GM19193 (cell line): Measurements from ENCODE around the gene KIAA1217.

Experiments
- POLR2A ChIP-seq: IDR thresholded peaks from 4 replicates; pipeline ENCODE4 v1.6.1; 2011; ENCODE audit not compliant: insufficient read depth, insufficient read length; ENCODE audit errors: extremely low read depth

Gene KIAA1217

DNA sequence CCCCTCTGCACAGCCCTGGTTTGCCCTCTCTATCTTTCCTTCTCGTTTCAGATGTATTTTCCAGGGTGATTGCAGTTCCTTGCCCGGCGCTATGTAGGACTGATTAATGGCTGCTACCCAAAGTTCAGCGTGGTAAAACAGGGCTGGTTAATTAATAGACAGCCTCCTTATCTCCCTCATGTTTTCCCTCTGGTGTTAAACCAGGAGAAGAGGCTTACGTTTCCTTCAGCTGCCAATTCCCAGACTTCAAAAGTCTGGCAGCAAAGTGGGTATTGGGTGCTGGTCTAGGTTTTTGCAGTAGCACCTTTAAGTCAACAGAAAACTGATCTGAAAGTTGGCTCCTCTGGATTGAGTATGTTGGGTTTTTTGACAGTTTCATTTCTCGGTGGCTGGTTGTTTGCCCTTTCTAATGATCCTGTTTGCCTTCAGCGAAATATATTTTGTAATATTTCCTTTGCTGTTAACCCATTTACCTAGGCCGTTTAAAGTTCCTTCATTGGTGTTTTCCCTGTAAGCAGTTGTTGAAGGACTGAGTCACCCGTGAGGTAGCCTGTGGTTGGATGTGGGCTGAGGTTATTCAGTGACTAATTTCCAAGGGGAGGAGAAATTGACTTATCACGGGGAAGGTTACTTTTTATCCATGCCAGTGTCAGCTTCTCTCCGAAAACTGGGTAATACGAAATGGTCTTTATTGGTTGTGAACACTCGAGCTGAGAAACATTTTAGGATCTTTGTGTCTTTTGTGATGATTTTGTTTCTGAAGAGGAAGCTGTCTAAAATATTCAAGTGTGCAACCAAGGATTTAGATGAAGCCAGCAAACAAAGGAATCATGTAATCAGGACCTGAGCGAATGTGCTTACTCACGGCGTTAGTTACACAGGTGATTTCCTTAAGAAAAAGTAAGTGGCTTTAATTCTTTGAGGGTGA, 257.2 kb downstream of the KIAA1217 start:
- TF ChIP-seq POLR2A: no peak

DNA sequence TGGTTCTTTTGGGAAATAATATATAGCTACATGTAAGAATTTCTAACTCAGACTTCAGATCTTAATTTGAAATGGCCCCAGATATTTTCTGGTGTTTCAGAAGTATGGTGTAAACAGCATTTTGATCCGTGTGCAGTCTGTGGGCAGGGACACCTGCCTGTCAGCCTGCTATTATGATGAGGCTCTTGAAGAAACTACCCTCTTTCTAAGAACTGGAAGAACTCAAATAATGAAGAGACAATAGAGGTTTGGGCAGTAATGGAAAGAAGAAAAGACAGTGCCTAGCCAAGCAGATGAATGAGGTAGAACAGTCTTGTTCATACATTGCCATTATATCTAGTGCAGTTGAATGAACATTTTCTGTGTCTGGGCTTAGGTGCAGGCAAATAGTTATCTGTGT, 258.2 kb downstream of the KIAA1217 start:
- no peak for TF ChIP-seq POLR2A

DNA sequence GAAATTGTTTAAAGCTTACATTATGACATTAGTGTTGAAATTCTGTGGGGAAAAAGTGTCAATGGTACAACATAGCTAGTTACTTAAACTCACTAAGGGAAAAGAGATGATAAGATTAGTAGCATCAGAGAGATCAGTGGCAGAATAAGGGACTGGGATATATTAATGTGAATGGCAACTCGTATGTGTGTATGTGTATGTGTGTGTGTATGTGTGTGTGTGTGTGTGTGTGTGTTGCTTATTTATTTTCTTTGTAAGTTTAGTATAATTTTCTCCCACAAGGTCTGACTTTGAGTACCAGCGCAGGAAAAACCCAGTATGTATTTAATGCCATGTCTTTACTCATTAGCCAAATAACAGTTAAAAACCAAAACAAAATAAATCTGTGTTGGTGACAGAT, 258.7 kb downstream of the KIAA1217 start:
- TF ChIP-seq POLR2A: no peak

DNA sequence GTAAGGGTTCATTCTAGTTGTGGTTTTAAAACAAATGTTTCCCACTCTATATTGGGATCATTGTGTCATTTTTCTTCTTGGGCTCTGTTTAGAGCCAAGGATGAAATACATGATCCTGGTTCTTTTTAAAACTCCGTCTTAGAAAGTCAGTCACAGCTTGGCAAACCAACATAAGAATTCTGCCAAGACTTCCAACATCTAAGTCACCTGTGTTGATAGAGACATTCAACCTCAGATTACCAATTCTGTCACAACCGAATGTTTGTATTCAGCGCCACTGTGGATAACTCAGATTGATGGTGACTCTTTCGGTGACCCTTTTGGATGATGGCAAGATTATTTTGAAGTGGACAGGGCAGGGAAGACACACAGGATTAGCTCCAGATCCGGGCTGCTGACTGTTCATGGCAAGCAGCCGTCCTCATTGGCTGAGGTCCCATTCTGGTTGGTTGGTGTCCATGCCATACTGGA, 259.4 kb downstream of the KIAA1217 start:
- TF ChIP-seq POLR2A: no peak

DNA sequence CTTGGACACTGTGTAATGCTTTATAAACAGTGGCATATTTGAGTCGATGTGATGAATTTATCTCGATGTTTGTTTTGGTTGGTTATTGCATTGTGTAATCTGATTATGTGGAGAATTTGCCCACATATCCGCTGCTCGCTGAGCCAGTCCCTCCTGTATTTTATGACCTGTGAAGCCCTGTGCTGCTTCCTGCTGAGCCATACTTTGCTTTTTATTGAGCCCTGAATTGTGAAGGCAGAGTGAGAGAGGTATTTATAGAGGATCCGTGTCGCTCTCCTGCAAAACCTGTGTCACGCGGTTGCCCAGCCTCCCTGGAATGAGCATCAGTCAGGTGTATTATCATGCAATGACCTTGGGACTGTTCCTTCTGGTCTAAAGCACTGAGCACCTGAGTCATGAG, 261.1 kb downstream of the KIAA1217 start:
- TF ChIP-seq POLR2A: no peak

DNA sequence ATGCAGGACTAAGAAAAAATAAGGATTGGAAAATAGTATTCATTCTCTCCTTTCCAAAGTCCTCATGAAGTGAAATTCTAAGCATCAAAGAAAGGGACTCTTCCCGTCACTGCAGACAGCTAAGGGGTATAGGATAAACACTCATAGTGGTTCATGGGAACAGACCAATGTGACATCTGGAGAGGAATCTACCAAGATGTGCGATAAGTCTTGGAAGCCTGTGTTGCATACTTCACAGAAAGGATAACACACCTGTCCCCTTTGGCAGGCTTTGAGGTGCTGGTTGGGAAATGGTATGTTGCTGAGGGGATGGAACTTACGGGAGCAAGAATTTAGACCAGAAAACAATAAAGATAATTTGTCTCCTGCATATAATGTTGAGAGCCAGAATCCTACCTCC, 266.7 kb downstream of the KIAA1217 start:
- TF ChIP-seq POLR2A: no peak

DNA sequence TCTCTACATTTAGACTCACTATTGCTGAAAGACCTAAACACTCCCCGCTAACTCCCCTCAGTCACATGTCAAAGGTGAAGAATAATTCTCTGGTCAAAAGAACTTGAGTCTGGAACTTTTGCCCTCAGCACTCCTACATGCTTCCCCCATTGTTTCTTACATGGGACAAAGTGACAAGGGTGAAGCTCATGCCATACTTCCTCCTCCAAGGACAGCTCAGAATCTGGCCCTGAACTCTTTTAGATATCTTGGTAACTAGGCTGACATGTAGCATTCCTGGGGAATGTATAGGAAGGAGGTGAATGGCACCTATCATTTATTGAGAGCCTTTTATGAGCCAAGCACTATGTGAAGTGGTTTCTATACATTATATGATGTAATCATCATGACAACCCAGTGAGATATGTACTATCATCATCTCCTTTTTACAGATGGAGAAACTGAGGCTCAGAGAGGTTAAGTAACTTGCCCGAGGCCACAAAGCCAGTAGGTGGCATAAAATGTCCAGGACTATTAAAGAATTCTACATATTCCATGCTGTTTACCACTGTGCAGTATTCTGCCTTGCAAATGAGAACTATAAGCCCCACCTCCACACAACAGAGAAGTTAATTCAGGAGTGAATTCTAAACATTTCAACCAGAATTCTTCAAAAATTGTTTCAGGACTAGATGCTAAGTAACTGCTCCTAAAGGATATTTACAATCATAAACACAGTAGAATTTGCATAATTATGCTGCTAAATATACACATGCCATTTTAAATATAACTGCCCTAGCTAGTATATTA, 268.2 kb downstream of the KIAA1217 start:
- TF ChIP-seq POLR2A: no peak

DNA sequence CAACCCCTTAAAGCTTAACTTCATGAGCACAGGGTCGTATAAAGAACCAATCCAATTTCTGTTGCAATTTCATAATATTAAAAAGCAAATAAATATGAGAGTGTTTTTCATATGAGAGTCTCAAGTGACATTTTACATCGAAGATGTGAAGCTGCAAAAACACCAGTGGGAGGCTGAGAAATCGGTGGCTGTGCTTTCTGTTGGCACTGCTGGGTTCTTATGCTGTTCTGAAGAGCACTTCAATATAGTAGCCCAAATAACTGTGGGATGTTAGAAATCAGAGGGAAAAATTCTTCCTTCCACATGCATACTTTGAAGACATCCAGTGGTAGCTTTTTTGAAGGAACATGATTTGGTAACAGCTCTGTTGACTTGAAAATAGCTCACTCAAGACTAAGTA, 269.0 kb downstream of the KIAA1217 start:
- TF ChIP-seq POLR2A: no peak

DNA sequence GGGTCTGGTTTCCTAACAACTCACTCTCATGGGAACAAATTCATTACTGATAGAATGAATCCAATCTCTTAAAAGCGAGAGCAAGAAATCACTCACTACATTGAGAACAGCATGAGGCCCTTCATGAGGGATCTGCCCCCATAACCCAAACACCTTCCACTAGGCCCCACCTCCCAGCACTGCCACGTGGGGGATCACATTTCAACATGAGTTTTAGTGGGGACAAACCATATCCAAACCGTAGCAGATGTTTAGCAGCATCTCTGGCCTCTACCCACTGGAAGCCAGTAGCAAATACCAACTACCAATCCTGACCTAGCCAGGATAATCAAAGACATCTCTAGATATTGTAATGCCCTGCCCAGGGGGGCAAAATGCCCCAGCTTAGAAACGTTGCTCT, 270.9 kb downstream of the KIAA1217 start:
- TF ChIP-seq POLR2A: no peak

DNA sequence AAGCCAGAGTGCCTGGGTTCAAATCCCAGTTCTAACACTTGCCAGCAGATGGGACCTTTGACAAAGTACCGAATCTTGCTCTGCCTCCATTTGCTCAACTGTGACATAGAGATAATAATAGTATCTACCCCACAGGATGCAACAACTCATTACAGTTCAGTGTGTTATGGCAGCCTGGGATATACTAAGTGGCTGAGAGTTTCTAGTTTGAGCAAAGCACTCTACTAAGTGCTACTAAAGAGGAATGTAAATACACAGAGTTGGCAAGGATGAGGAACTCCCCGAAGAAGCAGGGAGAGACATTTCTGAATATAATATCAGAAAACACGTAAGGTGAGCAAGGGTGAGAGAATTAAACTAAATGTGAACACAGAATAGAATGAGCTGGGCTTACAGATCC, 271.5 kb downstream of the KIAA1217 start:
- no peak for TF ChIP-seq POLR2A

DNA sequence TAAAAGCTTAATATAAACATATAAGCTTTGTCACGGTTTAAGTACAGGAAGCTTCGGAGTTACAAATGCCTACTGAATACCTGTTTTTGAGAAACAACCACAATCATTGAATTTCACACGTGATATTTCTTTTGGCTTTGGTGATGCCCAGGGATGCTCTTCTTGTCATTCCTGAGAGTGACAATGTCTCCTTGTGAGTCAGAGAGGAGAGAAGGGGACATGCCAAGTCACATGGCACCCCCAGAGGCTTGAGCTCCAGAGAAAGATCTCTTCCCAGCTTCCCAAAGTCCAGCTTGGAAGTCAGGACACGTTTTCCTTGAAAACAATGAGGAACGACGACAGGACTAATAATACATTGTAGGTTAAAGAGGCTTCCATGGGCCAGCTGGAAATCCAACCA, 272.3 kb downstream of the KIAA1217 start:
- TF ChIP-seq POLR2A: no peak

DNA sequence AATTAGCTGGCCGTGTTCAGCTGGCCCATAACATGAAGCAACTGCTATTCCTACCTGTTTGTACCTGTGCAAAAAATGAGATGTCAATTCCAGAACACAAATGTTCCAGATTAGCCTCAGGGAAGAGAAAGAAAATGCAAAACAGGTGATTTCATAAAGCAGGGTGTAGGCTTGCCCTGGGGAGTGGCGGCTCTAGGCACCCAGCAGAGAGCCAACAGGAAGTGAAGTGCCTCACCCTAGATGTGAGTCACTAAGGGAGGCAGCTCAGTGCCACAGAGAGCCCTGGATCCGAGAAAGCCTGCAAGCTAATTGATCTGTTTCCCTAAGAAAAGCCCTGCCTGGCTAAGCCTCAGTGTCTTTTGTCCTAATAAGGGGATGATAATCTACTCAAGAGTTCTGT, 274.8 kb downstream of the KIAA1217 start:
- no peak for TF ChIP-seq POLR2A

DNA sequence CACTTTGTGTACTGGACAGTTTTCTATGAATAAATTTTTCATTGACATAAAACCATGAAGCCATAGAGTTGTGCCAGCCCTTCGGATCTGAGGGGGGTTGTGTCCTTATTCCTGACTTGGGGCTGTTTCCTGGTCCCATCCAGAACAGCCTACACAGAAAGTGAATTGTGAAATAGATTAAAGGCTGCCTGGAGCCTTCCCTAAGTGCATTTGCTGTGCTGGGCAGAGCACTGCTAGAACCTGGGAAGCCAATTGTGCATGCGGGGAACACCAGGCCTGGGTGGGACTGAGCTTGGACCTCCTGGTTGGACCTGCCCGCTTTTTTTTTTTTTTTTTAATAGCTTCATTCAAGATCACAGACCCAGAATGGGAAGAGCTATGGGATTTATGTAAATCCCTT, 275.8 kb downstream of the KIAA1217 start:
- TF ChIP-seq POLR2A: no peak

DNA sequence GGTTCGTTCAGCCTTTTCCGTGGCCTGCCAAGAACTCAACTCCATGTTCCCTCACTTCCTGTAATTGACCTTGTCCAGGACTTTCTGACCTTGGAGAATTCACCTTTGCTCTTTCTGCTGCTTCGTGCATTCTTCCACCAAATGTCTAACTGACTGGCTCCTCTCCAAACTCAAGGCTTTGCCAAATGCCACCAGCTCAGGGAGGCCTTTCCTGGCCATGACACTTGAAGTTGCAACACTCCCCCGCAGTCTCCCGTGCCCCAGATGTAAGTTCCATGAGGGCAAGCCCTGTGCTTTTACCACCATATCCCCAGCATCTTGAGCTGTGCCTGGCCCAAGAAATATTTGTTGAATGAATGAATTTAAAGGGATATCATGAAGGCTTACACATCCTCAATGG, 276.4 kb downstream of the KIAA1217 start:
- TF ChIP-seq POLR2A: no peak

DNA sequence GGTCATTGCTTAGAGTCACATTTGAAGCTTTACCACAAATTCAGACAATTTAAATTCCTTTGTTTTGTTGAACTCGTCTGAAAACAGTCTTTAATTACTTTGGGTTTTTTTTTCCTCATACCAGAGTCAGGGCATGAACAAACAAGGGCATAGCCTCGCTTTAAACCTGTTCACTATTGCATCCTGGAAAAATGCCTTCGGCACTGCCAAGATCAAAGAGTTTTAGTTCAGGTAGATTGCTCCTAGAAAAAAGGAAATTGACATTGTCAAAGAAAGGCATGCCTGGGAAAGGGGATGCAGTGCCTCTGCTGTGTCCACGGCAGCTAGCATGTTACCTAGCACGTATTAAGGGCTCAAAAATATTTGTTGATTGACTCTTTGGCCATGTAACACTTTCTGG, 279.7 kb downstream of the KIAA1217 start:
- no peak for TF ChIP-seq POLR2A

DNA sequence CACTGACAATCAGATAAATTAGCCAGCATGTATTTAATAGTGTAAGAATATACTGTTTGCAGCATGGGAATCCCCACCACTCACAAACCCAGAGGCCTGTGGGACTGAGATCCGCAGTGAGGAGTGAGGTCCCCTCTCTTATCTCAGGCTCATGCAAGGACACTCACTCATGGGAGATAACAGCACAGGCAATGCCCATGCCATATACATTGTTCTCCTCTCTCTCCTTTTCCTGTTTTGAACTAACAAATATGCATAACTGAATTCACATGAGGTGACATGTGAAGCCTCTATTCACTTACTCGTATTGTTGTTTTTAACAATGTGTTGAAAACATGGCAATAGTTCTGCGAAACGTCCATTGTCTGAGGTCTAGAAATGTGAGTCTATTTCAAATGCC, 284.2 kb downstream of the KIAA1217 start:
- TF ChIP-seq POLR2A: no peak
